Middle frontal gyrus (tissue), 1 donor: ENCODE data around the gene FAM241B.

ENCODE experiments used
- DNase-seq: peaks from one replicate; pipeline ENCODE4 v3.0.0-alpha.2; 2015; ENCODE audit warnings: low spot score; ENCODE audit errors: extremely low spot score

FAM241B gene

DNA sequence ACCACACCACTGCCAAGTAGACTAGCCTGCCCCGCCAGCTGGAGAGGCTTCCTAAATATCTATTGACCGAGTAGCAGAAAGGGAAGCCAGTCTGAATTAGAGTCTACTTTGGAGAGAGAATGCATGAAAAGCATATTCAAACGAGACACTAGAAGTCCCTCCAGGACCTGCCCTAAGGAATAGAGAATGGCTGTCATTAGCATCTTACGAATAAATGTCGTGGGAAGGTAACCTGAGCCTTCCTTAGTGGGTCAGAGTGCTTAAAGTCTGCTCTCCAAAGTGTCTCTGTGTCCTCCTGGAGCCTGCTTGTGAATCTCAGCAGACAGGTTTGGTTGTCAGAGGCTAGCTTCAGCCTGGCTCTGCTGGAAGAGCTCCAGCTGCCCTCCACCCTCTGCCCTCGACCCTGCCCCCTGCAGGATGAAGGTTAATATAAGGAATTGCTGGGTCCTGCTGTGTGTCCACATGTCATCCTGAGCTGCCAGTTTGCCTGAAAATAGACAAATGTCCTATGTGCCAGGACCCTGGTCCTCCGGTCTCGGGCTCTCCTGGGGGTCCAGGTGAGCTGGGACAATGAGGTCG lies 33.4 kb downstream of the FAM241B start:
- DNase-seq: no peak

- no peak for DNase-seq
Measured at GRCh38 chr10:69665474-69666320, 35.6 kb downstream of the FAM241B start.

- DNase-seq: no peak
Measured at GRCh38 chr10:69666756-69667155, 36.7 kb downstream of the FAM241B start.

GRCh38 chr10:69668721-69669120 lies 38.7 kb downstream of the FAM241B start:
- no peak for DNase-seq

DNA sequence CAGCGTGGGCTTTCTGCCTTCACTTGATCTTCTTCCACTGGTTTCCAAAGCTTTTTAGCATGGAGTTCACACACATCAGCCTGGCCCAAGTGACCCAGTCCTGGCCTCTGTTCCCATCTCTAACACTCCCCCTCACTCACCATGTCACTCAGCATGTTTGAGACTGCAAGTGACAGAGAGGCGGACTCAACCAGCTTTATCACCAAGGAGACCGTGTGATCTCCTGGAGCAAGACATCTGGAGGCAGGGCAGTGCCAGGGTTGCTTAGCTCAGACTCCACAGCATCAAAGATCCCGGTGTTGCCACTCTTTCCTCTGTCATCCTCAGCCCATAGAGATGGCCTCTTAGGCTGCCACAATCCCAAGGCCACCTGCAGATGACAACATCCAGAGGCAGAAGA lies 39.4 kb downstream of the FAM241B start:
- DNase-seq: no peak

DNA sequence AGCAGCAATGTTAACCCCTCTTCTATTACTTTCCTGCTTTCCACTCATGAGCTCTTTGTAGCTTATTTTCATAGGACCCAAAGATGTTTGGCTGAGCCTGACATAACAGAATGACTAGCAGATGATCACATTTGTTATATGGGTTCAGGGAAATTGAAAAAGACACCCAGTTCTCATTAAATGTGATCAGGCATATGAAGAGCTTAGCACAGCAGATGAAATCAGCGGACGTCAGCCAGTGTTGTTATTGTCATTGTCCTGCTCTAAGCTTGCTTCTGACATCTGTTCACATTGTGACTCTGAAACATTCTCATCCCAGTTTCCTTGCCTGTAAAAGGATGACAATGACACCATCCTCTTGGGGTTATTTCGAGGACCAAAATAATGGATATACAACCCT lies 43.5 kb downstream of the FAM241B start:
- DNase-seq: no peak

- no peak for DNase-seq
Measured at GRCh38 chr10:69674786-69675185, 44.7 kb downstream of the FAM241B start.

- DNase-seq: no peak
Measured at GRCh38 chr10:69676301-69676700, 46.3 kb downstream of the FAM241B start.

DNA sequence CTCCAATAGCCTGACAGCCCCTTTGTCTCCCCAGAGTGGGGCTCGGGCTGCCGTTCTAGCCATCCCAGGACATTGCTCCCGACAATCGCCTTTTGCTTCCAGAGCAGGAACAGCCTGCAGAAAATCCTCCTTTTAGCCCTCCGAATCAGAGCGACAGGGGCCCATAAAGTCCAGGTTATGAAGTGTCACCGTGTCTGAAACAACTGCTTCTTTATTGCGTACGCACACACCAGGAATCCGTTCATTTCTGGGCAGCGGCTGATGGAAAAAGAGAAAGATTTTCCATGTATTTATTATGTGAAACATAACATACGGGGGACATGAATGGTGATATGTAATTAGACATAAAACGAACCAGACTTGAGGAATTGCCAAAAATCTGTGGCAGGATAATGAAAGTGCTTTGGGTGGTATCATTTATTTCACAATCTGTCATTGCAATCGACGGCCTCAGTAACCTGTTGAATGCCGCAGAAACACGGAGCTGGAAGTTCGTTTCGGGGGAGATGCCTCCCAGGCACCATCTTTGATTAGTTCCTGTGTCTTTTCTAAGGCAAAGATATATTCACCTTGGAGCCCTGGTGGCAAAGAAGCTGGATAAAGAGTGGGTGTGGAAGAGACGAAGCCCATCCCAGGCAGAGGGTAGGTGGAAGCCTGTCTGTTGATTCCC lies 48.1 kb downstream of the FAM241B start:
- no peak for DNase-seq

DNA sequence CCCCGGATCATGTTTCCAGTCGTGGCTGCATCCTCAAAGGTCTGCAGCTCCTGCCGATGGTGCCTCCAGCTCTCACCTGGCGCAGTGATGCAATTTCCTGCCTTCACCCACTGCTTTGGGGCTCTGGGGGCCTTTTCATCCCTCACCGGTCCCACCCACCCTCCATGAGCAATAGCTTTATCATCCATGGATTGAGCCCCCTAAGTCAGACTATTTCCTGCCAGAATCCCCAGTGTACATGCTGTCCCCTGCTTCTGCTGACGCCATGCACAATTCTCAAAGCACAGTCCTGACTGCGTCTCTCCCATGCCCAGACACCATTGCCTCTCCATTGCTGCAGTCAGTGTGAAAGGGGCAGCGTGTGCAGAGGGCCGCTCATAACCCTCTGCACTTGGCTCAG lies 49.7 kb downstream of the FAM241B start:
- no peak for DNase-seq

GRCh38 chr10:69680610-69681009 lies 50.6 kb downstream of the FAM241B start:
- no peak for DNase-seq

- no peak for DNase-seq
Measured at GRCh38 chr10:69681436-69681835, 51.4 kb downstream of the FAM241B start.

- DNase-seq: no peak
Measured at GRCh38 chr10:69682955-69683474, 53.0 kb downstream of the FAM241B start.
